ENCODE results near the gene SLC44A1. TPM values are rescaled to one million over a fixed set of nuclear protein-coding genes. Genes with fewer than 3 reads are reported as not detected.
"Not testable (repeated sequence)": the region's sequence is repeated elsewhere in the genome, so short reads cannot be mapped to it uniquely, and the experiment has no call there.

The SLC44A1 gene
- total RNA-seq, 1 donor from 2014 or later, result 54.9 TPM

DNA sequence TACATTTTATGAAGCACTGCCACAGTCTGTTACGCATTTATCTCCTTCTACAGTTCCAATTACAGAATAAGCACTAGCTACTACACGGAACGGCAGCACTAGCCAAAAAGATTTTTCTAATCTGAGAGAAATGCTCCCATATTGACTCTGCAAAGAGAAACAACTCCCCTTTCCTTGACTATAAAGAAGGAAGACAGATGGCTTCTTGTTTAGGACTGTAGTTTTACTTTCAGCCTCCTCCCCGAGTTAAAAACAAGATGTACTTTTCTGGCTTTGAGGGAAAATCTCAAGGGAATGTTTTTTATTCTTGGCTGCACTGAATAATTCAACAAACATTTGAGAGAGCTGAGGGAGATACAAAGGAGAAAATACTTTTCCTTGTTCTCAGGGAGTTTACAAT, 1.9 kb upstream of the SLC44A1 start:
- DNase-seq, result no peak

DNA sequence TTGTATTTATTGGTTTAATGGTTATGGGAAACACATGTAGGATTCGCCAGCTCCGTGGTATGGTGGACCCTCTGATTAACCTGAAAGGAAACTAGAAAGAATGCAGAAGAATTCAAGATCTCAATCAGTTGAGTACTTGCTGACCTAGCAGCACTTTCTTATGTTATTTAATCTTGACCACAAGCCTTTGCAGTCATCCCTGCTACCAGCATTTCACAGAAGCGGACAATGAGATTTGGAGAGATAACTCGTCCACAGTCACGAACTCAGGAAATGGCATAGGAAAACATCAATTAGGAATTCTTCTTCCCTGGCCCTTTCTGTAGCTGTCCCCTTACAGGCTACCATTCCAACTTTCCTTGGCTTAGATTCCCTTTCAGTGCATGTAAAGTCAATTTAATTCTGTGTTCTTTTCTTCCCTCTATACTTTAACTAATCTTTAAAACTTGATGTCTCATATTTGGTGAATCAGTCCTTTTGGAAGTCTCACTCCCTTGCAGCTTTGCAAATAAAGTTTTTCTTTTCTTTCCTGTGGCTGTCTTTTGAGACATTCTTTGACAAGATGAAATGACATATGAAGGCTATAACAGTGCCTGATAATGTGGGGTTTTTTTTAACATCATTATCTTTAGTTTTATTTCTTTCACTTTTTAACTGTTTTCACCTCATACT, 1.3 kb upstream of the SLC44A1 start:
- DNase-seq, result no peak

DNA sequence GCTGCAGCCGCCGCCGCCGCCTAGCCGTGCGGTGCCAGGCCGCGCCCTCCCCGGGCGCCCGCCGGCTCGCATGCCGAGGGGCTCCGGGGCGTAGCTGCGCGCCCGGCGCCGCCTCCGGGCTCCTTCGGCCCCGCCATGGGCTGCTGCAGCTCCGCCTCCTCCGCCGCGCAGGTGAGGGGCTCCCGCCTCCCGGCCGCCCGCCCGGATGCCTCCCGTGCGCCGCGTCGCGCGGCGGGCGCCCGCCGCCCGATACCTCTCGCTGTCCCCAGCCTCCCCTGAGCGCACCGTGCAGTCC, 230 bp downstream of the SLC44A1 start:
- DNase-seq, result no peak

DNA sequence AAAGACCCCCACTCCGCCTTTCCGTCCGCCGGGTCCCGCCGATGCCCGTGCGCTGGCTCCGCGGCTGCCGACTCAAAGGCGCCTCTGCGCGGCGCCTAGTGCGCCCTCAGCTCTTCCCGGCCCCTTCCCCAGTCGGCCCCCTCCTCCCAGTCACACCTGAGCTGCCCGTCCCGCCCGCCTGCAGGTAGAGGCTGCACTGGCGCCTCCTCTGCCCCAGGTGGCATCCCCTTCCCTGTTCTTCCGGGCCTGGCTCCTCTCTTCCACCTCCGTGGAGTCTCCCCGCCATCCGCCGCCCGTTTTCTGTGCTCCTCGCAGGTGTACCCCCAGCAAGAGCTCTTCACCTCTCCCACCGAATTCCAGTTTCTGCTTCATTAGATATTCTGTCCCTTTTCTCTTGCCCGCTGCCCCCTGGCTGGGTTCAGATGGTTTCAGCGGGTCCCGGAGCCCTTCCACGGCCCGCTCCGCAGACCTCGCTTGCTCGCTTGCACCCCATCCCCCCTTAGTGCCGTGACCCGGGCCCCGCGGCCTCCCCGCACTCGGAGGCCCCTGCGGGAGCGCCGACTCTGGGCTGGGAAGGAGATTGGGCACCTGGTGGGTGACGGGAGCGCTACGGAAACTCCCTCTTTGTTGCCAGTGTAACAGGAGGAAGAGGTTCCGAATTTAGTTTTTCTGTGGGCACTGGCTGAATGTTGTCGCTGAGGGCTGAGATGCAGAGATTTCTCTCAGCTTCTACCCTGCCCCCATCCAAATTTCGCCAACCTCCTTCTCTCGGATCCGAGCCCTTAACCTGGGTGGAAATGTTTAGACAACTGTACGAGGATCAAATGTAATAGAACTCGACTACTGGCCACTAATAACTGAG, 809 bp downstream of the SLC44A1 start:
- peak; percentile 57 for DNase-seq

DNA sequence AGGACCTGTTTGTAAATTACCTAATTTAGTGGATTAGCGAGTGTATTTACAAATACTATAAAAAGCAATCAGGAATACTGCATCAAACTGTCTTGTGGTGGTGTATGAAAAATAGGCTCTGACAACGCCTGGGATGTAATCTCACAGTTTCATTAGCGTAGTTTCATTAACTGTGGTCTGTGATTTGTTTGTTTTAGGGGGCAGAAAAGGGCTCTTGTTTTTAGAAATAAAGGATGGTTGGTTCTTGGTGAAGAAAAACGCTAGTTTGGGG, 1.4 kb downstream of the SLC44A1 start:
- DNase-seq, result no peak

DNA sequence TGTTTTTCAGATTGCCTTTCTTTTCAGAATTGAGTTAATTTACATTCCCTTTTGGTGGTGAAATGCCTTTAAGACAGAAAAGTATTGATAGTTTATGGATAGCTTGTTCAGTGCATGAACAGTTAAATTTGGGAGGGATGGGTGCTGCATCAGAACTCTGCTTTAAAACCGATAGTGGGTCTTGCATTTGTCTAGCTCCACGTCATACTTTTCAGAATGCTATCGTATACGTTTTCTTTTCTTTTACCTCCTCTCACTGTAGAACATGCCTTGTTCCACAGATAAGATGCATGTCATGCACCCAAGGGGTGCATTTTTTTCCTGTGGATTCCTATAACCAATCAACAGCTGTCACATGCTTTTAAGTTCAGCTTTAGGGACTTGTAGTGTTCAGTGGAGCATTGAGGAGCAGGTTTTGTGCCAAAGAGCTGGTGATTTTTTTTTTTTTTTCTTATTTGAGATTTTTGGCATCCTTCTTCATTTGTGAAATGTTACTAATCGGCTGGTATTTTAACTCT, 2.3 kb downstream of the SLC44A1 start:
- DNase-seq, result no peak

DNA sequence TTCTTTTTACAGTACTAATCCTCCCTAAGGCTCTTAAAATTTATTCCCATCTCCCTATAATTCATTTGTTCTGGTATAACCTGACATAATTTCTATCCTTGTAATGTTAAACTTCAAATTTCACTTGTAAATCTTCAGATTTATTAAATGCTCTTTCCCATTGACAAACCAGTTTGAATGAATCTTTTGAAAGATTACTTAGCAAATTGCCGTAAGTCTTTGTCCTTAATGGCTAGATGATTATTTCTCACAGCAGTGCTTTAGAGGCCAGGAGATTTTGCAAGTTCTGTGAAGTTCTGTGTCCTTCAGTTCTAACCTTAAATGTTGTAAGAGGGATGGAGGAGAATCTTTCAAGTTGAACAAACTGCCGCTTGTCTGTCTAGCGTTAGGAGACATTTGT, 4.2 kb downstream of the SLC44A1 start:
- no peak for DNase-seq

DNA sequence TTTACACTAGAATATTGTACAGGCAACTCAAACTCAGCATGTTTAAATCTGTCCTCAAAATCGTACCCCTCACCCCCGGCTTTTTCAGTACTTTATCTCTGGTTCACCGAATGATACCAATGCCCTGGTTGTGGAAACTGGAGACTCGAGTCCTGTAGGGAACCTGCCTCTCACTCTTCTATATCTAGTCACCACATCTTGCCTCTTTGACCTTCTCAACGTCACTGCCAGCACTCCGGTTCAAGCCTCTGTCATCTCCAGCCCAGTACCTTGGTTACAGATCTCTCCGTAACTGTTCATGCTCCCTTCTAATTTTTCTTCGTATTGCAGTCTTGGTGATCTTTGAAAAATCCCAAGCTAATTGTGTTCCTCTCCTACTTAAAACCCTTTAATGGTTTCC, 6.7 kb downstream of the SLC44A1 start:
- no peak for DNase-seq

DNA sequence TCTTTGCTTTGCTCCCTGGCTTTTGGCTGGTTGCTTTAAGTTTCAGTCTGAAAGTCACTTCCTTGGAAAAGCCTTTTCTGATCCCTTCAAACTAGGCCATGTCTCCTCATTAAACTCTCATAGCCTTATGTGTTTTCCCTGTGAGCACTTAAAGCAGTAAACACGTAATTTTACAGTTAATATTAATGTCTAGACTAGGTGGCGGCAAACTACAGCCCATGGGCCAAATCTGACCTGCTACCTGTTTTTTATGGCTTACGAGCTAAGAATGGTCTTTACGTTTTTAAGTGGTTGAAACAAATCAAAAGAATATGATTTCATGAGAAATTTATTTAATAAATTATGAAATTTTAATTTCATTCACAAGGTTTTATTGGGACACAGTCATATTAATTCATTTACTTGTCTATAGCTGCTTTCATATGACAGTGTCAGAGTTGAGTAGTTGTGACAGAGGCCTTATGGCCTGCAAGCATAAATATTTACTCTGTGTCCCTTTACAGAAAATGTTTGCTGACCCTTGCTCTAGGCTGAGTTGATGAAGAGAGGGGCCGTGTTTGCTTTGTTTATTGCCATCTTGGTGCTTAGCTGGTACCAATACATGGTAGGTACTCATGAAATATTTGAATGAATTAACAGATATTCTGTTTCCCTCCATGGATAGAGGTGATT, 7.4 kb downstream of the SLC44A1 start:
- DNase-seq, result no peak

DNA sequence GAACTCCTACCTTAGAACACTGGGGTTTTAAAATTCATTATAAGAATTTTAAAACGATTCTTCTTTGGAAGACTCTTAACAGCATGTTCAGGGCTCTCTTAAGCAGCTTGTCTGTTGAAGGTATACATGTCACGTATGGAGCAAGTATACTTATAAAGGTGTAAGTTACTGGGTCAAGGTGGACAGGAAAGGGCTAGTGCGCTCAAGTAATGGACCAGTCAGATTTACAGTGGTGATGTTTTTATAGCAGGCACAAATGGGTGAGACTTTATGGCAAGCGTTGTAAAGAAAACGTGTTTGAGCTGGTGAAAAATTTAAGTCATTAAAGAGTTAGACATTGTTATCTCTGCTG, 7.9 kb downstream of the SLC44A1 start:
- DNase-seq, result no peak

DNA sequence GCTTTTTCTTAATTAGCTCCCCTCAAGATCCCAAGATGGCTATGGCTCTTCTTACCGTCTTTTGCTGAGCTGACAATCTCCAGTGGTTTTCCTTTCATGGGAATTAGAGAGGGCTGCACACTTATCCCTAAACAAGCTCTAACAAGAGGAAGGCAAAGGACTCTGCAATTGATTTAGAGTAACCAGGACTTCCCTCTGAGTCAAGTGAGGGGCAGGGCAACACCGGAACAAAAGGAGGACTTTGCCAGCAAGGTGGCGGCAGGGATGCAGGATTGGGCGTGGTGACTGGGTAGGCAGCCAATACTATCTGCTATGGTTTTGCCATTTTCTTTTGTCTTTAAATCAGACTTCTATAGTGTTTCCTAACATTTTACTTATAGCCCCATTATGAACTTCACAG, 9.8 kb downstream of the SLC44A1 start:
- no peak for DNase-seq

DNA sequence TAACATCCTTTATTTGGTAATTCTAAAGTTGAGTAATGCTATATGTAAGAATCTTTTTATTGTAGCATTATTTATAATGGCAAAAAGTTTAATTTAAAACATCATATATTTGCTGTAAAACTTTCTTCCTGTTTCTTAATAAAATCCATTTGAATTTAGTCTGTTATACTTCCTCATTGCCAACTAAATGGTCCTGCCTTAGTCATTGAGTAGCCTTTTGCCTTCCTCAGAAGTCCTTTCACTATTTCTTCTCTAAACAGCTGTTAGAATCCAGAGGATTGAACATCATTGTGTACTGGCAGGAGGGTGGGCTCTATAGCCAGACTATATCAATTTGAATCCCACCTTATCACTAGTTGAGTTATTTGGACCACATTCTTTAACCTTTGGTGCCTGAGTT, 11.0 kb downstream of the SLC44A1 start:
- DNase-seq, result no peak

DNA sequence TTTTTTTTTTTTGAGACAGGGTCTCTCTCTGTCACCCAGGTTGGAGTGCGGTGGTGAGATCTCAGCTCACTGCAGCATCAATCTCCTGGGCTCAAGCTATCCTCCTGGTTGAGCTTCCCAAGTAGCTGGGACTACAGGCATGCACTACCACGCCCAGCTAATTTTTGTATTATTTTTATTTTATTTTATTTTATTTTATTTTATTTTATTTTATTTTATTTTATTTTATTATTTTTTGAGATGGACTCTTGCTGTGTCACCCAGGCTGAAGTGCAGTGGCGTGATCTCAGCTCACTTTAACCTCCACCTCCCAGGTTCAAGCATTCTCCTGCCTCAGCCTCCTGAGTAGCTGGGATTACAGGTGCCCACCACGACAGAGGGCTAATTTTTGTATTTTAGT, 12.1 kb downstream of the SLC44A1 start:
- DNase-seq, result not testable (repeated sequence)

DNA sequence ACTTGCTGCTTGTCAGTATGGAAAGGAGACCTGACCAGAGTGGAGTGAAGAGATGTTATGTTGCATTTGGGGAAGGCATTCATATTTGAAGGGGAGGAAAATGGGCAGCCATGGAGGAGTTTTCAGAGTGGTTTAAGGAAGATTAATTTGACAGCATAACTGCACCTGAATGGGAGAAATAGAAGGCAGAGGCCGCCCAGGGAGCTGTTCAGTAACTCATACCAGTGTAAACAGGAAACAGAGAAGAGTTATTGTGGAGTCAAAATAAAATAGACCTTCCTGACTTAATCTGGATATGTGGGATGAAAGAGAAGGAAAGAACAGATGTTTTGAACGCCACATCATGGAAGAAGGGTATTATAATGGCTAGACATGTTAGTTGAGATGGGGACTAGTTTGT, 13.4 kb downstream of the SLC44A1 start:
- DNase-seq, result no peak

DNA sequence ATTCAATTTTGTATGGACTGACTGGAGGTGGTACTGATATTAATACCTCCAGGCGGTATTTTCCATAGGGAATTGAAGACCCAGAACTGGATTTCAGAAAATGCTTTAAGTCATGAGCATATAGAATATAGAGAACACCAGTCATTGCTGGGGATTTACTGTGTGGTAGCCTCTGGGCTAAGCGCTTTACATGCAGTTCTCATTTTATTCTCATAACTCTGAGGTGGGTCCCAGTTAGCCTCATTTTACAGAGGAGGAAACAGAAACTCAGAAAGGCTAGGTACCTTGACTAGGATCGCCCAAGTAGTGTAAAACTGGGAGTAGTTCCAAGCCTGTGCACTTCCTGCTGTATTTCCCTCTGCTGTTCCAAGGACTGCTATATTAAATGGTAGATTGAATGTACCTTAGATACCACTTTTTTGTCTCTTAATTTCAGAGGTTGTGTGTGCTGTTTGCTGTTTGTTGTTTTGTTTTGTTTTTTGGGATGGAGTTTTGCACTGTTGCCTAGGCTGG, 13.8 kb downstream of the SLC44A1 start:
- DNase-seq, result no peak

DNA sequence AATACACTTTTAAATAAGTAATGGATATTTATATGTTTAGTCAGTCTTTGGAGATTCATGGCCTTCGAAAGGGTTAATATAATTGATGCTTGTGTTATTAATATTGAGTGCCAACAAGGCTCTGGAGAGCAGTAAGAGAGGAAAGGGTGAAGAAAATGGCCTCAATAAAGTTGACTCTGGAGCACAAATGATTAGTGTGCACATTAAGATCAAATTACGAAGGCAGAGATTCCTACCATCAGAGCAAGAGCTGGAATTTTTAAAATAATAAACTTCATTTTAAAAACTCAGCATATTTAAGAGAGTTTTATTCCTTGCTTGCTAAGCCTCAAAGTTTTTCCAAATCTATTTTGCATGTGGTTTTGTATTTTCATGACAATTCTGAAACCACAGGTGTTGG, 14.8 kb downstream of the SLC44A1 start:
- no peak for DNase-seq

DNA sequence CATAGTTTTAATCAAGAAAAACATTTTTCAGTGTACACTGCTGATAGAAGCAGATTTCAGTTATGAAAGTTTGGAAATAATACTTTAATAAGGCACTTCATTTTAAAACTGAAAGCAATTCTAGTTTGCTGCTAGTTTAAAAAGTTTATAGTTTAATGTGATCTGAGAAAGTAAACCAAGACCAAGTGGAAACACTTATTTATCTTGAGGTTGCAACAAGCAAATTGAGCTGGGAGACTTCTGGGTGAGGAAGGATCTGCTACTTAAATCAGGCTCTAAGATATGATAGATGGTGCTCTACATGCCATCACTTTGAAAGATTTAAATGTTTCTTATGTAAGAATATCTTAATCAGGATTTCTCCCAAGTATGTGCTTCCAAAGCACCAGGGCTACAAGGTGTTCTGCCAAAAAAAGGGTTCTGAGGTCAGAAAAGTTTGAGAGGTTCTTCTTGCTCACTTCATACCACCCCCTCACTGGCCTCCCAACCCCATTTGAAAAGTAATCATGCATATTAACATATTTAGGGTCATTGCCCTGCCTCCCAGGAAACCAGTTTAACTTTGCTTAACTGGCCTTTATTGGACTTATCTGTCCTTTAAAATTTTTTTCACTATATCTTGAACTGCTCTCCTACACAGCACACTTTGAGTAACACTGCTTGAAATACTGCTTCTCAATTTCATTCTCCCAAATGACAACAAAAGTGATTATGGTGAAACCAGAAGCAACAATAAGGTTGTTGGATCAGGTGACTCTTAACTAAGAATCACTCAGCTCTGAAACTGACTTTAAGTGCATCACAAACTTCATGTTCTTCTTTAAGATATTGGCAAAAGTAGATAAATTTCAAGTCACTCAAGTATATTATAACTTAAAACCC, 15.5 kb downstream of the SLC44A1 start:
- DNase-seq, result no peak

DNA sequence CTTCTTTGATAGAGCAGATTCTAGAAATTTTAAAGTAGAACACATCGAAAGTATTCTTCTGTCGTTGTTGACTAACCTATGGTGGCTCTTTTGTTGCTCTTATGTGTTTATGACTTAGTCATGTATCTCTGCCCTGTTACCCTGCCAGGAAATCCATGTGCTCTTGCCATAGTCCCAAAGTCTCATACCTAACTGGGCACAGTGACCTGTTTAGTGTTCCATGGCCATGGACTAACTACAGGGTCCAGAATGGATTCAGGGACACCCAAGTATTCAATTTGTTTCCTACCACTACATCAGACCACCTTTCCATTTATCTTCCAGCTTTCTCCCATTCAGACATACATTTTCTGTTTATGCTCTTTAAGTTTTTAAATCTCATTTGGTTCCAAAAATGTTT, 18.0 kb downstream of the SLC44A1 start:
- DNase-seq, result no peak

DNA sequence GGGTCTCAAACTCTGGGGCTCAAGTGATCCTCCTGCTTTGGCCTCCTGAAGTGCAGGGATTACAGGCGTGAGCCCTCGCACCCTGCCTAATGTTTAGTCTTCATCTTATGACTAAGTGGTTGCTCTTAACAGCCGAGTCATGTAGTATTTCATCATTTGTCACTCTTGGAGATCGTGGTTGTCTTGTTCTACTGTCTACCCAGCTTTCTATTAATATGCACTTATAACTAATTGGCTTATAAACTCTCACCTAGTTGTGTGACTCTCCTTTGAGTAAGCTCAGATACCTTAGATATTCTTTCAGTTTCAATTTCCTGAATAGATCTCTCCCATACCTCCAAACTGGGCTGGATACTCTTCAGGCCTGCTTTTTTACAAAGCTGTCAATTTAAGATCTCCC, 19.9 kb downstream of the SLC44A1 start:
- no peak for DNase-seq

DNA sequence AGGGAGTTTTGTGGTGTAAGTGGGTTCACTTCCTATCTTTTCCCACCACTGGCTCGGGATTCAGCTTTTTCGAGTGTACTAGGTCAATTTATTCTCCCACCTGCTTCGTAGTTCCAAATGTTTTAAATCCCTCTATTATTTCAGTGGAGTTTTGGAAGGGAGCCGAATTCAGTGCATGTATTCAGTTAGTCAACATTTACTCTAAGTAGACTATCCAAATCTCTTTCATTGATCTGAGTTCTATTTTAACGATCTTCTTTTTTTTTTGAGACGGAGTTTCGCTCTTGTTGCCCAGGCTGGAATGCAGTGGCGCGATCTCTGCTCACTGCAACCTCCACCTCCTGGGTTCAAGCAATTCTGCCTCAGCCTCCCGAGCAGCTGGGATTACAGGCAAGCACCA, 23.8 kb downstream of the SLC44A1 start:
- DNase-seq, result not testable (repeated sequence)

DNA sequence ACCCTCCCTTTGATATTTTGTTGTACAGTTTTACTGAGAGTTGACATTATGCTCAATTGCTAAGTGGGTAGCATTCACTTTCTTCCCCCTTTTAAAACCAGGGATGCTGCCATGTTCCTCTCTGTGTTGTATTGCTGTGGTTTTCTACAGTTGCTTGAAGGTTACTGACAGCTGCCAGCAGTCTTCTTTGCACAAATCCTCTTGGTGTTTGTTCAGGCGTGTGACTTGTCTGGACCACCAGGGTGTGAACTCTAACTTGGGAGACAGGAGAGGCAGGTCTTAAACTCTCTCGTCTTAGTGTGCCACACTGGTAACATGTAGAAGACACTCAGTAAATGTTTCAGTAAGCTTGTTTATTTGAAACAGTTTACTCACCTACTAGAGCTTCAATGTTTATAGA, 25.1 kb downstream of the SLC44A1 start:
- no peak for DNase-seq

DNA sequence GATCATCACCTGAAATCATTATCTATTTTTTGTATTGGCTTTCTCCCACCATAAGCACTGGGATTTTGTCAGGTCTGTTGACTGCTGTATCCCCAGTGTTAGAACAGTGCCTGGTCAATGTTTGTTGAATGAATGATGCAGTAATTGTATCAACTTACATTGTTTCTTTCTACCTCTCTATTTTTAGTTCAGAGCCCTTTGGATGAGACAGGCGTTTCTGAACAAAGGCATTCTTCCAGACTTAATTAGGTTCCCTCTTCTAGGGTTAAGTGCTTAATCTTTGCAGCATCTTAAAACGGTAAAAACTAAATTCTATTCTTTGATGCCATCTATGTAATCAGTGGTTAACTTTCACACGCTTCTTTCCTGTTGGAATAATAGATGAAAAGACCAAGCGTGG, 26.3 kb downstream of the SLC44A1 start:
- no peak for DNase-seq

DNA sequence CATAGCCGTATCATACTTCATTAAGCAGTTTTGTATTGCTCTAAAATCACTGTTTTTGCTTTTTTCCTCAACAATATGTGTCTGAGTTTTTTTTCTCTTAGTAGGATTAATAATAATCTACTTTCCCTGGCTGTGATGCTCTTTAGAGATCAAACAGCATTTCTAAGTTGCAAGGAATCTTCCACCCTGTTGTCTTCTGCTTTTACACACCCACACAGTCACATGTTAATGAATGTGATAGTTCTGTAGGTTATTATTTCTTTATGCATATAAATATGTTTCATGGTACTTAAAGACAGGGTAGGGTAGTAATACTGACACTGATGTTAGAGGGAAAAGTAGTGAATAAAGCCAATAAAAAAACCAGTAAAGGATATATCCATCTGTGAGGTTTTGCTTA, 29.3 kb downstream of the SLC44A1 start:
- DNase-seq, result no peak
